Astrocyte (in vitro differentiated cells and primary cell): Measurements from ENCODE around the gene ARF5.

Source experiments
- EZH2 ChIP-seq: IDR thresholded peaks from 2 replicates; pipeline ENCODE4 v1.6.1; 2012; ENCODE audit warnings: mild to moderate bottlenecking, low read length, inconsistent platforms; ENCODE audit not compliant: insufficient read depth
- TF ChIP-seq, protein P1 (sequence below): IDR thresholded peaks from 2 replicates; pipeline ENCODE4 v1.5.1; 2011; ENCODE audit warnings: low read depth, mild to moderate bottlenecking, inconsistent platforms, low read length, moderate library complexity; ENCODE audit not compliant: insufficient read depth

DNA sequence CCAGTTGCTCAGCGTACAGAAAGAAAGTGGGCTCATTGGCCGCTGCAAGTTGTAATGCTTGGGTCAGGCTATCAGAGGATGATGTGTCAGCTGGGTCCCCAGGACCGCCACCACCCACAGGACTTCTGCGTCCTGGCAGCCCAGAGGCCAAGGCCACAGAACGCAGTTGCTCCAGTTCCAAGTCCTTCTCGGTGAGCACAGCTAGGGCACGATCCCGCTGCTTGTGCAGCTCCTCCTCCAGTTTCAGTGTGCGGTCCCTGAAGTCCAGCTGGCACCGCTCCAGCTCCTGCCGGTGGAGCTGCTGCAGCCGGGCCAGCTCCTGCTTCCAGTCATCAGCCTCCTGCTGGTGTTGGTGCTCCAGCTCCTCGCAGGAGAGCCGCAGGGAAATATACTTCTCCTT lies 5.8 kb upstream of the ARF5 start:
- TF ChIP-seq, protein P1, sequence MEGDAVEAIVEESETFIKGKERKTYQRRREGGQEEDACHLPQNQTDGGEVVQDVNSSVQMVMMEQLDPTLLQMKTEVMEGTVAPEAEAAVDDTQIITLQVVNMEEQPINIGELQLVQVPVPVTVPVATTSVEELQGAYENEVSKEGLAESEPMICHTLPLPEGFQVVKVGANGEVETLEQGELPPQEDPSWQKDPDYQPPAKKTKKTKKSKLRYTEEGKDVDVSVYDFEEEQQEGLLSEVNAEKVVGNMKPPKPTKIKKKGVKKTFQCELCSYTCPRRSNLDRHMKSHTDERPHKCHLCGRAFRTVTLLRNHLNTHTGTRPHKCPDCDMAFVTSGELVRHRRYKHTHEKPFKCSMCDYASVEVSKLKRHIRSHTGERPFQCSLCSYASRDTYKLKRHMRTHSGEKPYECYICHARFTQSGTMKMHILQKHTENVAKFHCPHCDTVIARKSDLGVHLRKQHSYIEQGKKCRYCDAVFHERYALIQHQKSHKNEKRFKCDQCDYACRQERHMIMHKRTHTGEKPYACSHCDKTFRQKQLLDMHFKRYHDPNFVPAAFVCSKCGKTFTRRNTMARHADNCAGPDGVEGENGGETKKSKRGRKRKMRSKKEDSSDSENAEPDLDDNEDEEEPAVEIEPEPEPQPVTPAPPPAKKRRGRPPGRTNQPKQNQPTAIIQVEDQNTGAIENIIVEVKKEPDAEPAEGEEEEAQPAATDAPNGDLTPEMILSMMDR = no peak
- no peak for TF ChIP-seq EZH2
